ENCODE measurements around the gene DNAJC19.

DNAJC19 gene

DNA sequence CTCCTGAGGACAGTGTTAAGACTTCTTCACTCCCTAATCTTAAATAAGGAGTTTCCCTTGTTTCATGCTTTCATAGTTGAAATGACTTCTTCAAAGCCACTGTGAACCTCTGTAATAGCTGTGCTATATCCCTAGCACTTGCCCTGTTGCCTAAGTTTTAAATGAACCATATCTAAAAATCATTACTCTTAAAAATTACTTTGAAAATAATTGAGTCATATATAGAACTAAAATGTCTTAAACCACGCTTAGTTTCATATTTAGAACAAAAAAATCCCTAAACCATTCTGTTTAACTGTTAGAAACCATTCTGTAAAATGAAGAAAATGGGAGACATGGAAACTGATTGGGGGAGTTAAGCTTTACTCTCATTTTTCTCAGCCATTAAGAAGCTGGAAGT, 29.8 kb downstream of the DNAJC19 start:
- DNase-seq = no peak

DNA sequence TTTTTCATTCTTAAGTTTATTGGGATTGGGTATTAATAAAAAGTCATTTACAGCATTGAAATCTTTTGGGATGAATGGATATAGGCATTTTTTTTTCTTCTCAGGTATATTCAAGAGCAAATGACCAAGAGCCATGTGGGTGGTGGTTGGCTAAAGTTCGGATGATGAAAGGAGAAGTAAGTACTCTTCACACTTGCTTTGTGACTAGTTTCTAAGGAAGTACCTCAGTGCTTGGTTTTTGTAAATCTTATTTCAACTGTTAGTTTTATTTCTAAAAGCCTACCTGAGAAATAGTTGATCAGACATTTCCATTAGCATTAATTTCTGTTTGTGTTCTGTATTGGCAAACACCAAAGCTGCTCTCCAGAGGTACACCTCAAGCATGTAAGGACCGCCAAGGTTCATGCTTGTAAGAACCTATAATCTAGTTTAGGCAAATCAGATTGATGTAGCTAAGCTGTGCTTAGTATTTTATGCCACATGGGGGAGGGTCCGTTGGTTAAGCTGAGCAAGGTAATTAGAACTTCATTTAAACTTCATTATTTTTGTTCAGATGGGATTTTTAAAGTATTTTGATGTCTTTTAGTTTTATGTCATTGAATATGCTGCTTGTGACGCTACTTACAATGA, 41.7 kb downstream of the DNAJC19 start:
- DNase-seq = no peak

DNA sequence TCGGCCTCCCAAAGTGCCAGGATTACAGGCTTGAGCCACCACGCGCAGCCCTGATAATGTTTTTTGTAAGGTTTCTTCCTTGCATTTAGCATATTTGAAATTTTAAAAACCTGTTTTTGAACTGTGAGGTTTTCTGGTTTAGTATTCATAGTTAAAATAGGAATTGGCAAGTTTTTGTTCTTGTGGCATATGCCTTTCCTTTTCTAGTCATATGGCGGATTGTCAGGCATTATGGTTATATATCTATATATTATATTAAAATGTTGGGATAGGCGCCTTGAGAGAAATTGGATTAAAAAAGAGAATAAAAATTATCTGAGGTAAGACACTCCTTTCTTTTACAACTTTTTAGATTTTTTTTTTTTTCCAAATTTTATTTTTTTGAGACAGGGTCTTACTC, 48.7 kb downstream of the DNAJC19 start:
- DNase-seq = no peak

DNA sequence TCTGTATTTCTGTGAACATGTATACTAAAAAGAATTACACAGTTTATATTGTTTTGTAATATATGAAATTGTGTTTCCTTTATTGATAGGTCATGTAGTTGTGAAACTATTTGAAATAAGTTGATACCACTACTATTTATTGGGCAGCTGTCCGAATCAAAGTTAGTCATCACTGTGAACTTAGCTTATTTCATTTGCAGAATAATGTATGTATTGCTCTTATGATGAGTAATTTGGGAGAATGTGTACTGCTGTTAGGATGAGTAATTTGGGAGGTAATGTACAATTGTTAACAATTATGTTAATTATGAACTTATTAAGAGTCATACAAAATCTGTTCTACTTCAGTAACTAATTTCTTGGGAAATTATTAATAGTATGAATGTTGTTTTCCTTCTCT, 54.9 kb downstream of the DNAJC19 start:
- no peak for DNase-seq
